ENCODE data around the gene PELI1. TPM values are rescaled to one million over a fixed set of nuclear protein-coding genes. Genes with fewer than 3 reads are reported as not detected.
A peak's percentile ranks its signal among the peaks of the same experiment; 100 is the strongest.
"Not testable (repeated sequence)": the region's sequence is repeated elsewhere in the genome, so short reads cannot be mapped to it uniquely, and the experiment has no call there.

The PELI1 gene
- total RNA-seq, 2 experiments from 2014 or later = 257 to 274 TPM

DNA sequence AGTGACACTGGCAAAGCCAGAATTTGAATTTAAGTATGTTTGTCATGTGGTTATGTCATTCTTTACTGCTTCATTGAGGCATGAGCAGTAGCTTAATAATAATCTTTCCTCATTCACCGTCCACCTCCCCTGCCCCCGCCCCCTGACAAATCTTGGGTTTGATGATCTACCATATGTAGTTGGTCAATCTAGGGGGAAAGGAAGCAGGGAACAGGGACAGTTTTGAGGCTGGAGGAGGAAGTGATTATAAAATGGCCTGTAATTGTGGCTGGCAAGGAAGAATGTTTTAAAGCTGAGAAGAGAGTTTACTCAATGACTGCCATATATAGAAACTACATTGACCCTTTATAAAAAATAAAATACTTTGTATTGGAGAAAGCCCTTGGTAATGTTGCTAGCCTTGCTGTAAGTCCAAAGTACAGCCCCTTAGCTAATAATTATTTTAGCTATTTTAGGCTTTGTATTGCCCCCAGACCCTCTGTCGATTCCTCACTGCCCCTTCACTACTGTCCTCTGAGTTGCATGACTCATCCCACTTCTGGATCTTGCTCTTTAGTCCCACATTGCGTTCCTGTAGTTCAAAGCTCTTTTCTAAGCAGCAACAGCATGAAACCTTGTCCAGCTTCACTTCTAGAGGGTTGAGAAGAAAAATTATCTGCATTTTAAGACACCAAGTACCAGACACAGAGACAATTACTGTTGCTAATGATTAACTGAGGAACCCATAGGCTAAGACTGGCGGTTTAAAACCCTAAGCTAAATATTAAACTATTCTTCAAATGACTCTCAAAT lies 38.4 kb downstream of the PELI1 start:
- Histone ChIP-seq H3K27me3 (ENCODE audit: control insufficient read depth in 1 of 2, insufficient read depth in 2 of 2, low read length in 2 of 2) (no peaks in the 10 kb centered on the region), H3K4me3 (ENCODE audit: low read length) (no peak overlapping the region), H3K27ac (ENCODE audit: low read depth in 1 of 2, low read length in 2 of 2) (no peak overlapping the region), H3K36me3 (ENCODE audit: insufficient read depth, low read length) (peaks cover 34% of the 10 kb centered on the region), H3K4me1 (ENCODE audit: insufficient read depth, low read length) (peaks cover 17% of the 10 kb centered on the region), H3K9me3 (ENCODE audit: control insufficient read depth in 1 of 2, insufficient read depth in 1 of 2, low read length in 2 of 2) (no peaks in the 10 kb centered on the region)
- ChIA-PET POLR2A (interaction anchor here (1.3 to 3.1 kb wide), 3 partner anchors 29 to 222 kb away, joined by 4 to 9 read pairs (median 7); no protein-coding TSS in a partner anchor), CTCF (interaction anchor here (0.9 to 1.5 kb wide), 2 partner anchors 8 to 225 kb away, joined by 3 to 4 read pairs; no protein-coding TSS in a partner anchor)
- TF ChIP-seq, protein P1, sequence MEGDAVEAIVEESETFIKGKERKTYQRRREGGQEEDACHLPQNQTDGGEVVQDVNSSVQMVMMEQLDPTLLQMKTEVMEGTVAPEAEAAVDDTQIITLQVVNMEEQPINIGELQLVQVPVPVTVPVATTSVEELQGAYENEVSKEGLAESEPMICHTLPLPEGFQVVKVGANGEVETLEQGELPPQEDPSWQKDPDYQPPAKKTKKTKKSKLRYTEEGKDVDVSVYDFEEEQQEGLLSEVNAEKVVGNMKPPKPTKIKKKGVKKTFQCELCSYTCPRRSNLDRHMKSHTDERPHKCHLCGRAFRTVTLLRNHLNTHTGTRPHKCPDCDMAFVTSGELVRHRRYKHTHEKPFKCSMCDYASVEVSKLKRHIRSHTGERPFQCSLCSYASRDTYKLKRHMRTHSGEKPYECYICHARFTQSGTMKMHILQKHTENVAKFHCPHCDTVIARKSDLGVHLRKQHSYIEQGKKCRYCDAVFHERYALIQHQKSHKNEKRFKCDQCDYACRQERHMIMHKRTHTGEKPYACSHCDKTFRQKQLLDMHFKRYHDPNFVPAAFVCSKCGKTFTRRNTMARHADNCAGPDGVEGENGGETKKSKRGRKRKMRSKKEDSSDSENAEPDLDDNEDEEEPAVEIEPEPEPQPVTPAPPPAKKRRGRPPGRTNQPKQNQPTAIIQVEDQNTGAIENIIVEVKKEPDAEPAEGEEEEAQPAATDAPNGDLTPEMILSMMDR (IDR thresholded peaks at IDR 0.05) = no peak
- H3K4me1 Mint-ChIP-seq (ENCODE audit: low read depth) = peaks cover 90% of the 10 kb centered on the region
- no peak overlapping the region for H3K4me3 Mint-ChIP-seq
- no peak for ATAC-seq (ENCODE audit: poor library complexity)
- peaks cover 65% of the 10 kb centered on the region for H3K36me3 Mint-ChIP-seq (ENCODE audit: low read depth)
- H3K9me3 Mint-ChIP-seq = no peaks in the 10 kb centered on the region
- no peaks in the 10 kb centered on the region for H3K27me3 Mint-ChIP-seq
- intact Hi-C loops (cut with DNase I, micrococcal nuclease) = no loop called here
- no peak for DNase-seq
- H3K27ac Mint-ChIP-seq = no peak overlapping the region

DNA sequence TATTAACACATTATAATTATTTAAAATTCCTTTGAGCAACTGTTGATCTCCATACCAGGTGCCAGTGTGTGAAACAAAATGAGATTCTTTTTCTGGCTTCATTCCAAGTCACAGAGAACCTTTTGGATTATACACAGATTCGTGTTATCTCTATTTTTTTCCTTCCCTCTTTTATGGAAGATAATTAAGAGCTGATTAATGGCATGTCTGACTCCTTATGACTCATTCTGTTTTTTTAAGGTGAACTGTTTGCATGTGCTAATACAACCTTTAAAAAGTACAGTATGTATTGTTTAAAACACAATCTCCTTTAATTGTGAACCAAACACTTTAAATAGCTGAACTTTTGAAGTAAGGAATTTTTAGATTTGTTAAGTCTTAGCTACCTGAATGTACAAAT lies 39.3 kb downstream of the PELI1 start:
- Histone ChIP-seq H3K9me3 (ENCODE audit: control insufficient read depth in 1 of 2, insufficient read depth in 1 of 2, low read length in 2 of 2) (no peaks in the 10 kb centered on the region), H3K36me3 (ENCODE audit: insufficient read depth, low read length) (peaks cover 35% of the 10 kb centered on the region), H3K4me1 (ENCODE audit: insufficient read depth, low read length) (peaks cover 17% of the 10 kb centered on the region), H3K27ac (ENCODE audit: low read depth in 1 of 2, low read length in 2 of 2) (no peak overlapping the region), H3K27me3 (ENCODE audit: control insufficient read depth in 1 of 2, insufficient read depth in 2 of 2, low read length in 2 of 2) (no peaks in the 10 kb centered on the region), H3K4me3 (ENCODE audit: low read length) (no peak overlapping the region)
- Mint-ChIP-seq H3K4me1 (ENCODE audit: low read depth) (peaks cover 83% of the 10 kb centered on the region), H3K36me3 (ENCODE audit: low read depth) (peaks cover 69% of the 10 kb centered on the region), H3K4me3 (no peak overlapping the region), H3K27me3 (no peaks in the 10 kb centered on the region), H3K27ac (no peak overlapping the region), H3K9me3 (no peaks in the 10 kb centered on the region)
- ChIA-PET CTCF (interaction anchor here (1.0 to 1.5 kb wide), 2 partner anchors 17 to 226 kb away, joined by 3 to 4 read pairs; no protein-coding TSS in a partner anchor), POLR2A (interaction anchor here (1.4 to 3.1 kb wide), 3 partner anchors 9 to 223 kb away, joined by 4 to 9 read pairs (median 7); no protein-coding TSS in a partner anchor)
- ATAC-seq (ENCODE audit: poor library complexity) (no peak), DNase-seq (no peak)
- TF ChIP-seq, protein P1 (IDR thresholded peaks at IDR 0.05) = no peak
- intact Hi-C loops (cut with DNase I, micrococcal nuclease) = loop anchor here in 1 of 2 experiments (5.0 kb wide), 1 partner anchor 32 kb away; no protein-coding TSS in a partner anchor

GRCh38 chr2:64102736-64103135 lies 41.5 kb downstream of the PELI1 start:
- peaks cover 49% of the 10 kb centered on the region for H3K36me3 ChIP-seq (ENCODE audit: insufficient read depth, low read length)
- H3K4me3 Mint-ChIP-seq = peak overlapping the region; percentile 7
- ATAC-seq (ENCODE audit: poor library complexity) = peak; percentile 13
- H3K4me1 ChIP-seq (ENCODE audit: insufficient read depth, low read length); H3K9me3 ChIP-seq (ENCODE audit: control insufficient read depth in 1 of 2, insufficient read depth in 1 of 2, low read length in 2 of 2); H3K27me3 ChIP-seq (ENCODE audit: control insufficient read depth in 1 of 2, insufficient read depth in 2 of 2, low read length in 2 of 2); H3K4me3 ChIP-seq (ENCODE audit: low read length); H3K9me3 Mint-ChIP-seq; H3K27ac ChIP-seq (ENCODE audit: low read depth in 1 of 2, low read length in 2 of 2); H3K27me3 Mint-ChIP-seq; DNase-seq: not testable (repeated sequence)
- H3K27ac Mint-ChIP-seq = peak overlapping the region; percentile 34
- H3K36me3 Mint-ChIP-seq (ENCODE audit: low read depth) = peaks cover 79% of the 10 kb centered on the region
- peaks cover 64% of the 10 kb centered on the region for H3K4me1 Mint-ChIP-seq (ENCODE audit: low read depth)
- ChIA-PET POLR2A (interaction anchor here (1.1 kb wide), 1 partner anchor 40 kb away, joined by 3 read pairs; no protein-coding TSS in a partner anchor), CTCF (interaction anchor here (0.7 kb wide), 1 partner anchor 367 kb away, joined by 3 read pairs; no protein-coding TSS in a partner anchor)
- intact Hi-C loops (cut with DNase I, micrococcal nuclease) = loop anchor here in 1 of 2 experiments (5.0 kb wide), 1 partner anchor 35 kb away; no protein-coding TSS in a partner anchor
